ENCODE measurements around the gene TOLLIP. TPM values are rescaled to one million over a fixed set of nuclear protein-coding genes. Genes with fewer than 3 reads are reported as not detected.

TOLLIP gene
- total and polyA plus RNA-seq, 2 of the 8 experiments (the other 6 are each of a cell fraction or from before 2014, with no cell fraction given), result 23.7 to 34.7 TPM

DNA sequence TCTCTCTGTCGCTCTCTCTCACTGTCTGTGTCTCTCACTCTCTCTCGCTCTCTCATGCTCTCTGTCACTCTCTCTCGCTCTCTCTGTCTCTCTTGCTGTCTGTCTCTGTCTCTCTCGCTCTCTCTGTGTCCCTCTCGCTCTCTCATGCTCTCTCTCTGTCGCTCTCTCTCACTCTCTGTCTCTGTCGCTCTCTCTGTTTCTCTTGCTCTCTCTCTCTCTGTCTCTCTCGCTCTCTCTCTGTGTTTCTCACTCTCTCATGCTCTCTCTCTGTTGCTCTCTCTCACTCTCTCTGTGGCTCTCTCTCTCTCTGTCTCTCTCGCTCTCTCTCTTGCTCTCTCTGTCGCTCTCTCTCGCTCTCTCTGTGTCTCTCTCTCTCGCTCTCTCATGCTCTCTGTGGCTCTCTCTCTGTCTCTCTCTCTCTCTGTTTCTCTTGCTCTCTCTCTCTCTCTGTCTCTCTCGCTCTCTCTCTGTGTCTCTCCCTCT is 47.1 kb upstream of the TOLLIP start (continued):
- TF ChIP-seq ATF2 (IDR thresholded peaks at IDR 0.05; ENCODE audit: low read length) (no peak), BCL11A (IDR thresholded peaks at IDR 0.05; ENCODE audit: low read depth in 2 of 2, low read length in 2 of 2) (no peak), EP300 (IDR thresholded peaks at IDR 0.05; ENCODE audit: borderline replicate concordance in 1 of 2, low read depth in 2 of 2, low read length in 2 of 2) (no peak)
